Gastrocnemius medialis (tissue), 4 donors: ENCODE results near the gene JOSD2. TPM values are rescaled to one million over a fixed set of nuclear protein-coding genes. Genes with fewer than 3 reads are reported as not detected.

ENCODE experiments used
- ATAC-seq, 2 donors: fragments of 150-250 bp; one replicate each; pipeline ENCODE4 v1.9.1; 2016
- DNase-seq, 2 donors: peaks; one replicate each; pipeline ENCODE4 v3.0.0-alpha.2; 2019
- H3K27ac ChIP-seq, 4 donors: fragments of 200-600 bp; sonication (generic); 1 replicate in 1 of 4; 2 replicates in 3 of 4; pipeline ENCODE4 v1.5.1; 2016 to 2018; ENCODE audit warnings: mild to moderate bottlenecking in 2 of 4, moderate library complexity in 1 of 4
- H3K27me3 ChIP-seq, 3 donors: fragments of 200-600 bp; sonication (generic) in 2 of 3; 1 replicate in 1 of 3; 2 replicates in 2 of 3; pipeline versions ENCODE4 v1.5.1 to v1.6.0; 2016 to 2019; ENCODE audit warnings: mild to moderate bottlenecking in 1 of 3, moderate library complexity in 1 of 3
- H3K36me3 ChIP-seq, 2 donors: fragments of 200-600 bp; sonication (generic) in 1 of 2; one replicate each; pipeline ENCODE4 v1.5.1; 2017 to 2018
- H3K4me1 ChIP-seq, 2 donors: fragments of 200-600 bp; sonication (generic) in 1 of 2; one replicate each; pipeline ENCODE4 v1.5.1; 2016 to 2017; ENCODE audit warnings: mild to moderate bottlenecking in 2 of 2
- H3K4me3 ChIP-seq, 4 donors: fragments of 200-600 bp; sonication (generic) in 3 of 4; 1 replicate in 1 of 4; 2 replicates in 3 of 4; pipeline ENCODE4 v1.5.1; 2016 to 2019; ENCODE audit warnings: mild to moderate bottlenecking in 2 of 4
- H3K9me3 ChIP-seq, 3 donors: fragments of 200-600 bp; sonication (generic) in 2 of 3; 1 replicate in 1 of 3; 2 replicates in 2 of 3; pipeline ENCODE4 v1.5.1; 2016 to 2019
- POLR2A ChIP-seq, 2 donors: fragments of 450-650 bp; IDR thresholded peaks; one replicate each; pipeline ENCODE4 v1.6.1; 2017; ENCODE audit warnings: antibody characterized with exemption in 2 of 2, mild to moderate bottlenecking in 2 of 2, moderate library complexity in 2 of 2
- in situ Hi-C, 4 donors: fragments of 200-750 bp; cut with MboI; loops; one replicate each; pipeline versions ENCODE4 v1.15.0 to v1.8.0; 2017; ENCODE audit warnings: low sequenced_read_pairs in 4 of 4
- intact Hi-C: fragments of 100-400 bp; cut with DNase I; formaldehyde crosslinking; loops from one replicate; pipeline ENCODE4 v1.15.1; 2023; ENCODE audit warnings: low total_unique reads
- total RNA-seq, 4 donors: library from RNA; depleted of rRNA; stranded (reverse); fragments of >200 nt; gene quantifications; one replicate each; pipeline versions ENCODE4 v1.1.0 to v1.2.3, GENCODE V29; 2016
- TF ChIP-seq, protein P1 (sequence below), 5 experiments: fragments of 450-650 bp in 3 of 5; fragments of 200-600 bp in 2 of 5; sonication (generic) in 2 of 5; IDR thresholded peaks in 4 of 5; conservative IDR thresholded peaks in 1 of 5; 1 replicate in 4 of 5; 2 replicates in 1 of 5; pipeline ENCODE4 v1.5.1; 2016 to 2019; ENCODE audit warnings: antibody characterized with exemption in 5 of 5, mild to moderate bottlenecking in 3 of 5, moderate library complexity in 3 of 5

Gene JOSD2
- total RNA-seq, 4 donors from 2014 or later: 22.1 to 36.9 (median 27.8) TPM

GRCh38 chr19:50481351-50482149 lies 29.4 kb downstream of the JOSD2 start:
- no peak overlapping the region for H3K4me3 ChIP-seq
- no peaks in the 10 kb centered on the region for H3K9me3 ChIP-seq
- H3K27ac ChIP-seq: no peak overlapping the region
- ATAC-seq (no peak), DNase-seq (no peak)
- peaks cover 13 to 15% of the 10 kb centered on the region in 2 donors for H3K4me1 ChIP-seq
- in situ Hi-C loops (no loop called here), intact Hi-C loops (loop anchor here (10.0 kb wide), 1 partner anchor 277 kb away; the partner anchor contains the start of gene MYH14)
- TF ChIP-seq POLR2A (IDR thresholded peaks at IDR 0.05): no peak
- TF ChIP-seq, protein P1, sequence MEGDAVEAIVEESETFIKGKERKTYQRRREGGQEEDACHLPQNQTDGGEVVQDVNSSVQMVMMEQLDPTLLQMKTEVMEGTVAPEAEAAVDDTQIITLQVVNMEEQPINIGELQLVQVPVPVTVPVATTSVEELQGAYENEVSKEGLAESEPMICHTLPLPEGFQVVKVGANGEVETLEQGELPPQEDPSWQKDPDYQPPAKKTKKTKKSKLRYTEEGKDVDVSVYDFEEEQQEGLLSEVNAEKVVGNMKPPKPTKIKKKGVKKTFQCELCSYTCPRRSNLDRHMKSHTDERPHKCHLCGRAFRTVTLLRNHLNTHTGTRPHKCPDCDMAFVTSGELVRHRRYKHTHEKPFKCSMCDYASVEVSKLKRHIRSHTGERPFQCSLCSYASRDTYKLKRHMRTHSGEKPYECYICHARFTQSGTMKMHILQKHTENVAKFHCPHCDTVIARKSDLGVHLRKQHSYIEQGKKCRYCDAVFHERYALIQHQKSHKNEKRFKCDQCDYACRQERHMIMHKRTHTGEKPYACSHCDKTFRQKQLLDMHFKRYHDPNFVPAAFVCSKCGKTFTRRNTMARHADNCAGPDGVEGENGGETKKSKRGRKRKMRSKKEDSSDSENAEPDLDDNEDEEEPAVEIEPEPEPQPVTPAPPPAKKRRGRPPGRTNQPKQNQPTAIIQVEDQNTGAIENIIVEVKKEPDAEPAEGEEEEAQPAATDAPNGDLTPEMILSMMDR (IDR thresholded peaks at IDR 0.05 in 4 of 5, conservative IDR thresholded peaks at IDR 0.05 in 1 of 5): no peak
- H3K36me3 ChIP-seq: peaks cover 0 to 43% of the 10 kb centered on the region in 2 donors
- H3K27me3 ChIP-seq: no peaks in the 10 kb centered on the region

DNA sequence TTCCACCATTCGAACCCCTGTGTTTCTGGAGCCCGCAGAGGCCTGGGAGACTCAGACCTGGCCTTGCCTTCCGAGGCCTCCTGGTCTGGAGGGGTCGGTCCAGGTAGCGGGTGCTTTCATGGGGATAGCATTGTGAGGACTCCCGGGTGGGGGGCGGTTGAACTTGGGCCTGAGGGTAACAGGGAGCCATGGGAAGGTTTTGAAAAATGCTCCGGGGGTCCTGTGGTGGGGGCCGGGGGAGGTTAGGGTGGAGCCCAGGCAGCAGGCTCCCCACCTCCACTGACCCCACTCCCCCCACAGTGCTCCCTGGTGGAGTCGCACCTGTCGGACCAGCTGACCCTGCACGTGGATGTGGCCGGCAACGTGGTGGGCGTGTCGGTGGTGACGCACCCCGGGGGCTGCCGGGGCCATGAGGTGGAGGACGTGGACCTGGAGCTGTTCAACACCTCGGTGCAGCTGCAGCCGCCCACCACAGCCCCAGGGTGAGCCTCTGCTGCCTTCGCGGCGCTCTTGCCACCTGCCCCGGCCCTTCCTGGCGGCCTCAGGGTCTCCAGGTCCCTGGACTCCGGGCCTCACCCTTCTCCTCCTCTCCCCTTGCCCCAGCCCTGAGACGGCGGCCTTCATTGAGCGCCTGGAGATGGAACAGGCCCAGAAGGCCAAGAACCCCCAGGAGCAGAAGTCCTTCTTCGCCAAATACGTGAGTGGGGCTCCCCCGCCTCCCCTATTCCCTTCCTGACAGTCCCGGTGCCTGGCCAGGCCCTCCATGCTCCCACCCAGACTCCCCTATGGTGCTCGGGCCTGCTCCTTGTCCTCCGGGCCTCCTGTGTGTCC lies 30.5 kb downstream of the JOSD2 start:
- in situ Hi-C loops (no loop called here), intact Hi-C loops (loop anchor here (10.0 kb wide), 1 partner anchor 276 kb away; the partner anchor contains the start of gene MYH14)
- H3K4me1 ChIP-seq: peaks cover 13 to 18% of the 10 kb centered on the region in 2 donors
- H3K27me3 ChIP-seq: no peaks in the 10 kb centered on the region
- TF ChIP-seq, protein P1 (IDR thresholded peaks at IDR 0.05 in 4 of 5, conservative IDR thresholded peaks at IDR 0.05 in 1 of 5): no peak
- TF ChIP-seq POLR2A (IDR thresholded peaks at IDR 0.05): no peak
- H3K9me3 ChIP-seq: no peaks in the 10 kb centered on the region
- ATAC-seq (no peak), DNase-seq (no peak)
- H3K27ac ChIP-seq: no peak overlapping the region
- no peak overlapping the region for H3K4me3 ChIP-seq
- H3K36me3 ChIP-seq: peaks cover 0 to 42% of the 10 kb centered on the region in 2 donors

GRCh38 chr19:50479761-50480251 lies 31.2 kb downstream of the JOSD2 start:
- in situ Hi-C loops (no loop called here), intact Hi-C loops (loop anchor here (10.0 kb wide), 1 partner anchor 275 kb away; the partner anchor contains the start of gene MYH14)
- ATAC-seq (no peak), DNase-seq (no peak)
- Histone ChIP-seq H3K27me3 (no peaks in the 10 kb centered on the region), H3K9me3 (no peaks in the 10 kb centered on the region), H3K27ac (no peak overlapping the region), H3K4me1 (peaks cover 13 to 18% of the 10 kb centered on the region in 2 donors), H3K36me3 (peaks cover 0 to 42% of the 10 kb centered on the region in 2 donors), H3K4me3 (no peak overlapping the region)
- no peak for TF ChIP-seq POLR2A (IDR thresholded peaks at IDR 0.05)
- TF ChIP-seq, protein P1 (IDR thresholded peaks at IDR 0.05 in 4 of 5, conservative IDR thresholded peaks at IDR 0.05 in 1 of 5): no peak

- H3K4me1 ChIP-seq: peaks cover 13 to 18% of the 10 kb centered on the region in 2 donors
- peaks cover 0 to 42% of the 10 kb centered on the region in 2 donors for H3K36me3 ChIP-seq
- DNase-seq: peak in 1 of 2 donors; percentile 46
- H3K27ac ChIP-seq: no peak overlapping the region
- TF ChIP-seq, protein P1 (IDR thresholded peaks at IDR 0.05 in 4 of 5, conservative IDR thresholded peaks at IDR 0.05 in 1 of 5): peak; percentile 44 to 64 (median 53)
- no peak for TF ChIP-seq POLR2A (IDR thresholded peaks at IDR 0.05)
- H3K27me3 ChIP-seq: no peaks in the 10 kb centered on the region
- intact Hi-C loops (no loop called here), in situ Hi-C loops (no loop called here)
- no peak for ATAC-seq
- H3K4me3 ChIP-seq: no peak overlapping the region
- no peaks in the 10 kb centered on the region for H3K9me3 ChIP-seq
Observed at GRCh38 chr19:50478901-50479715, 31.9 kb downstream of the JOSD2 start.
